IPS DF 6.9 (cell line): ENCODE results near the gene HK1.

Experiments
- DNase-seq: peaks from one replicate; pipeline ENCODE4 v3.0.0-alpha.2; 2013; ENCODE audit warnings: low read depth, low spot score
- H3K27ac ChIP-seq: one replicate; pipeline ENCODE4 v1.5.1; 2013; ENCODE audit warnings: low read length, control low read depth
- H3K27me3 ChIP-seq: 2 replicates; pipeline ENCODE4 v1.6.1; 2013; ENCODE audit warnings: mild to moderate bottlenecking, low read length; ENCODE audit not compliant: control insufficient read depth, insufficient read depth
- H3K36me3 ChIP-seq: 2 replicates; pipeline ENCODE4 v1.6.1; 2013; ENCODE audit warnings: low read length; ENCODE audit not compliant: control insufficient read depth, insufficient read depth
- H3K4me1 ChIP-seq: 2 replicates; pipeline ENCODE4 v1.6.1; 2013; ENCODE audit warnings: low read length; ENCODE audit not compliant: control insufficient read depth, insufficient read depth
- H3K4me3 ChIP-seq: 2 replicates; pipeline ENCODE4 v1.5.1; 2013; ENCODE audit warnings: mild to moderate bottlenecking, low read length
- H3K9me3 ChIP-seq: 2 replicates; pipeline ENCODE4 v1.6.1; 2013; ENCODE audit warnings: low read length, inconsistent platforms; ENCODE audit not compliant: control insufficient read depth, insufficient read depth
- WGBS: extraction: QIAGEN DNeasy Blood & Tissue Kit; methylation state at CpG from one replicate; pipeline ENCODE4 v1.1.7; 2013; ENCODE audit warnings: mixed read lengths, missing lambda C conversion rate; ENCODE audit not compliant: insufficient read length, insufficient coverage; 5-methylcytosine and 5-hydroxymethylcytosine counted together

HK1 gene

GRCh38 chr10:69334302-69335062, 56.2 kb downstream of the HK1 start:
- Histone ChIP-seq H3K27ac (no peak overlapping the region), H3K4me1 (peaks cover 23% of the 10 kb centered on the region), H3K27me3 (no peaks in the 10 kb centered on the region), H3K4me3 (no peak overlapping the region), H3K36me3 (no peaks in the 10 kb centered on the region), H3K9me3 (no peaks in the 10 kb centered on the region)
- WGBS: no CpG with 5 or more reads among the region's 19 CpGs
- DNase-seq: no peak

GRCh38 chr10:69335063-69335587, 56.8 kb downstream of the HK1 start:
- no CpG with 5 or more reads among the region's 13 CpGs for WGBS
- no peaks in the 10 kb centered on the region for H3K36me3 ChIP-seq
- H3K27me3 ChIP-seq: no peaks in the 10 kb centered on the region
- peaks cover 22% of the 10 kb centered on the region for H3K4me1 ChIP-seq
- H3K4me3 ChIP-seq: no peak overlapping the region
- no peaks in the 10 kb centered on the region for H3K9me3 ChIP-seq
- DNase-seq: no peak
- H3K27ac ChIP-seq: no peak overlapping the region

- Histone ChIP-seq H3K27ac (no peak overlapping the region), H3K36me3 (no peaks in the 10 kb centered on the region)
- 100% methylated on average over 1 of the region's 8 CpGs for WGBS
Measured at GRCh38 chr10:69335613-69336012, 57.3 kb downstream of the HK1 start.

GRCh38 chr10:69336952-69337295, 58.6 kb downstream of the HK1 start:
- H3K4me1 ChIP-seq: peaks cover 18% of the 10 kb centered on the region
- H3K9me3 ChIP-seq: no peaks in the 10 kb centered on the region
- WGBS: no CpG with 5 or more reads among the region's 2 CpGs
- H3K27ac ChIP-seq: no peak overlapping the region
- no peaks in the 10 kb centered on the region for H3K27me3 ChIP-seq
- no peak for DNase-seq
- H3K4me3 ChIP-seq: no peak overlapping the region
- no peaks in the 10 kb centered on the region for H3K36me3 ChIP-seq

More at GRCh38 chr10:69335613-69336012, 57.3 kb downstream of the HK1 start:
- H3K4me3 ChIP-seq: no peak overlapping the region
- no peaks in the 10 kb centered on the region for H3K9me3 ChIP-seq
- no peak for DNase-seq
- no peaks in the 10 kb centered on the region for H3K27me3 ChIP-seq
- peaks cover 18% of the 10 kb centered on the region for H3K4me1 ChIP-seq

- H3K36me3 ChIP-seq: no peaks in the 10 kb centered on the region
- no peak overlapping the region for H3K27ac ChIP-seq
- no peaks in the 10 kb centered on the region for H3K27me3 ChIP-seq
- no peaks in the 10 kb centered on the region for H3K9me3 ChIP-seq
- no peak overlapping the region for H3K4me3 ChIP-seq
- H3K4me1 ChIP-seq: peaks cover 17% of the 10 kb centered on the region
- no CpG with 5 or more reads among the region's 16 CpGs for WGBS
- no peak for DNase-seq
Measured at GRCh38 chr10:69337296-69338132, 59.2 kb downstream of the HK1 start.

GRCh38 chr10:69338133-69338456, 59.8 kb downstream of the HK1 start:
- Histone ChIP-seq H3K36me3 (no peaks in the 10 kb centered on the region), H3K27me3 (no peaks in the 10 kb centered on the region), H3K9me3 (no peaks in the 10 kb centered on the region), H3K4me1 (peaks cover 11% of the 10 kb centered on the region), H3K27ac (no peak overlapping the region), H3K4me3 (no peak overlapping the region)
- DNase-seq: no peak
- WGBS: no CpG with 5 or more reads among the region's 8 CpGs

- Histone ChIP-seq H3K4me1 (peaks cover 11% of the 10 kb centered on the region), H3K9me3 (no peaks in the 10 kb centered on the region), H3K27ac (no peak overlapping the region), H3K4me3 (no peak overlapping the region), H3K27me3 (no peaks in the 10 kb centered on the region), H3K36me3 (no peaks in the 10 kb centered on the region)
- WGBS: no CpG with 5 or more reads among the region's 9 CpGs
- no peak for DNase-seq
Measured at GRCh38 chr10:69338547-69339450, 60.5 kb downstream of the HK1 start.

GRCh38 chr10:69340695-69341094, 62.4 kb downstream of the HK1 start:
- Histone ChIP-seq H3K9me3 (no peaks in the 10 kb centered on the region), H3K36me3 (peaks cover 2% of the 10 kb centered on the region; the same call in 1 of the 2 replicates), H3K27ac (no peak overlapping the region), H3K4me1 (peaks cover 16% of the 10 kb centered on the region), H3K4me3 (no peak overlapping the region), H3K27me3 (no peaks in the 10 kb centered on the region)
- no CpG with 5 or more reads among the region's 9 CpGs for WGBS
- no peak for DNase-seq

GRCh38 chr10:69343905-69344304, 65.6 kb downstream of the HK1 start:
- Histone ChIP-seq H3K4me3 (no peak overlapping the region), H3K36me3 (peaks cover 2% of the 10 kb centered on the region; the same call in 1 of the 2 replicates), H3K9me3 (no peaks in the 10 kb centered on the region), H3K27ac (no peak overlapping the region), H3K4me1 (peaks cover 13% of the 10 kb centered on the region), H3K27me3 (no peaks in the 10 kb centered on the region)
- DNase-seq: no peak
- no CpG with 5 or more reads among the region's 4 CpGs for WGBS
